Endothelial cell of umbilical vein (primary cell): Measurements from ENCODE around the gene HOXD4. TPM values are rescaled to one million over a fixed set of nuclear protein-coding genes. Genes with fewer than 3 reads are reported as not detected.

ENCODE experiments used
- BruUV-seq: library from RNA; stranded (reverse); fragments of 400-500 nt; replicated peaks from 2 replicates; lab custom pipeline; 2021; lab: Mats Ljungman, UMichigan
- CTCF ChIA-PET: fragments of 300-600, 350-600 bp; sonication (Branson Sonifier 250); formaldehyde crosslinking; loops from one replicate; lab custom pipeline; 2021; ENCODE audit warnings: antibody characterized with exemption, inconsistent platforms; lab: Charles Lee
- POLR2A ChIA-PET: fragments of 300-600, 350-600 bp; sonication (Branson Sonifier 250); formaldehyde crosslinking; loops from one replicate; lab custom pipeline; 2021; ENCODE audit warnings: antibody characterized with exemption, inconsistent platforms; lab: Charles Lee
- DNase-seq: peaks from one replicate; pipeline ENCODE4 v3.0.0-alpha.2; 2011; ENCODE audit warnings: low read depth, low spot score
- FAIRE-seq: peaks from 2 replicates; lab custom pipeline; 2011; peaks lifted over from hg19 to GRCh38; lab: Jason Lieb, UNC
- H2AFZ ChIP-seq: 2 replicates; pipeline ENCODE4 v1.6.0; 2012; ENCODE audit warnings: low read depth, low read length, control low read depth, inconsistent platforms
- H3K27ac ChIP-seq: 2 replicates; pipeline ENCODE4 v1.5.1; 2011; ENCODE audit warnings: low read depth, mild to moderate bottlenecking, control low read depth, low read length, moderate library complexity; ENCODE audit not compliant: insufficient read depth
- H3K27me3 ChIP-seq, 2 experiments: 2 replicates each; pipeline versions ENCODE4 v1.6.0 to v1.6.1; 2011; ENCODE audit warnings: low read length in 2 of 2, mixed read lengths in 1 of 2; ENCODE audit not compliant: control insufficient read depth in 2 of 2, insufficient read depth in 2 of 2
- H3K36me3 ChIP-seq, 2 experiments: 2 replicates in 1 of 2; 3 replicates in 1 of 2; pipeline ENCODE4 v1.5.1; 2011; ENCODE audit warnings: low read length in 2 of 2, mild to moderate bottlenecking in 1 of 2, moderate library complexity in 1 of 2; ENCODE audit not compliant: control insufficient read depth in 2 of 2, insufficient read depth in 2 of 2; ENCODE audit errors: extremely low read depth in 1 of 2
- H3K4me1 ChIP-seq: 3 replicates; pipeline ENCODE4 v1.5.1; 2011; ENCODE audit warnings: mild to moderate bottlenecking, low read length; ENCODE audit not compliant: control insufficient read depth, insufficient read depth; ENCODE audit errors: extremely low read depth
- H3K4me2 ChIP-seq: 2 replicates; pipeline ENCODE4 v1.6.1; 2011; ENCODE audit warnings: low read length, control low read depth, mixed read lengths; ENCODE audit not compliant: insufficient read depth
- H3K4me3 ChIP-seq, 3 experiments: fragments of 200-600 bp in 1 of 3; sonication (generic), shearing (Covaris generic) in 1 of 3; replicated peaks in 1 of 3; 2 replicates each; pipeline ENCODE4 v1.5.1; 2011 to 2016; ENCODE audit warnings: control low read depth in 3 of 3, low read length in 3 of 3, mild to moderate bottlenecking in 2 of 3, inconsistent platforms in 1 of 3, low read depth in 1 of 3, moderate library complexity in 1 of 3; ENCODE audit not compliant: insufficient read depth in 1 of 3
- H3K79me2 ChIP-seq: 2 replicates; pipeline ENCODE4 v1.6.0; 2012; ENCODE audit warnings: low read length, inconsistent platforms; ENCODE audit not compliant: control insufficient read depth, insufficient read depth
- H3K9ac ChIP-seq: replicated peaks from 2 replicates; pipeline ENCODE3; 2011; ENCODE audit warnings: low read length, control low read depth; ENCODE audit not compliant: insufficient read depth; ENCODE audit errors: extremely low read depth
- H3K9me1 ChIP-seq: replicated peaks from 3 replicates; pipeline ENCODE4 v1.6.0; 2011; ENCODE audit warnings: mild to moderate bottlenecking, low read length; ENCODE audit not compliant: control insufficient read depth, insufficient read depth; ENCODE audit errors: extremely low read depth
- H3K9me3 ChIP-seq: replicated peaks from 2 replicates; pipeline ENCODE4 v1.5.1; 2012; ENCODE audit warnings: low read length, inconsistent platforms; ENCODE audit not compliant: control insufficient read depth, insufficient read depth
- H4K20me1 ChIP-seq: replicated peaks from 2 replicates; pipeline ENCODE3; 2011; ENCODE audit warnings: mild to moderate bottlenecking, low read length; ENCODE audit not compliant: control insufficient read depth, insufficient read depth; ENCODE audit errors: extremely low read depth
- FOS ChIP-seq: IDR thresholded peaks from 2 replicates; pipeline ENCODE4 v1.6.1; 2011; ENCODE audit warnings: mild to moderate bottlenecking, low read length, moderate library complexity, borderline replicate concordance; ENCODE audit not compliant: insufficient read depth
- MAX ChIP-seq: IDR thresholded peaks from 2 replicates; pipeline ENCODE4 v1.6.1; 2011; ENCODE audit not compliant: insufficient read depth, insufficient read length
- POLR2A ChIP-seq: IDR thresholded peaks from 2 replicates; pipeline ENCODE4 v1.6.1; 2012; ENCODE audit warnings: low read depth, mild to moderate bottlenecking, control low read depth, low read length
- dilution Hi-C: fragments of 300-500 bp; cut with MboI; formaldehyde crosslinking; loops from one replicate; pipeline ENCODE4 v1.15.0; 2019; ENCODE audit warnings: low sequenced_read_pairs; ENCODE audit not compliant: extremely low pct_ligation_motif_present
- intact Hi-C: fragments of 100-400 bp; cut with micrococcal nuclease; formaldehyde crosslinking; loops from one replicate; pipeline ENCODE4 v1.10.0; 2022
- polyA plus RNA-seq, 4 experiments: library from polyadenylated mRNA; depleted of rRNA in 3 of 4; stranded (reverse) in 3 of 4; unstranded in 1 of 4; fragments of >200 nt; gene quantifications; 2 replicates each; pipeline versions ENCODE4 v1.2.1 to v1.2.3, GENCODE V29; 2011 to 2012; ENCODE audit warnings: missing spikeins in 1 of 4
- total RNA-seq: library from RNA; stranded (reverse); gene quantifications from 2 replicates; pipeline ENCODE4 v1.2.3, GENCODE V29; 2021

HOXD4 gene
- total and polyA plus RNA-seq, 2 donors (not counting 3 experiments of a cell fraction or from before 2014, with no cell fraction given), result 7.6 to 13.7 TPM

- FAIRE-seq, result no peak
- Histone ChIP-seq H3K27ac (no peak overlapping the region), H3K27me3 (peaks cover 5 to 15% of the 10 kb centered on the region in 2 experiments), H3K4me3 (no peak overlapping the region), H3K4me1 (peaks cover 3% of the 10 kb centered on the region), H3K9me3 (no peaks in the 10 kb centered on the region), H2AFZ (no peak overlapping the region), H3K36me3 (no peaks in the 10 kb centered on the region), H3K9me1 (no peaks in the 10 kb centered on the region), H3K79me2 (no peaks in the 10 kb centered on the region), H4K20me1 (no peaks in the 10 kb centered on the region), H3K9ac (no peak overlapping the region), H3K4me2 (no peak overlapping the region)
- DNase-seq, result no peak
- no peak for TF ChIP-seq POLR2A
- TF ChIP-seq MAX, result no peak
- ChIA-PET POLR2A (no interaction called here), CTCF (no interaction called here)
- BruUV-seq, result no TSS peak
- intact Hi-C loops, result no loop called here
- dilution Hi-C loops, result no loop called here
Measured at GRCh38 chr2:176163672-176164056, 12.3 kb downstream of the HOXD4 start.

DNA sequence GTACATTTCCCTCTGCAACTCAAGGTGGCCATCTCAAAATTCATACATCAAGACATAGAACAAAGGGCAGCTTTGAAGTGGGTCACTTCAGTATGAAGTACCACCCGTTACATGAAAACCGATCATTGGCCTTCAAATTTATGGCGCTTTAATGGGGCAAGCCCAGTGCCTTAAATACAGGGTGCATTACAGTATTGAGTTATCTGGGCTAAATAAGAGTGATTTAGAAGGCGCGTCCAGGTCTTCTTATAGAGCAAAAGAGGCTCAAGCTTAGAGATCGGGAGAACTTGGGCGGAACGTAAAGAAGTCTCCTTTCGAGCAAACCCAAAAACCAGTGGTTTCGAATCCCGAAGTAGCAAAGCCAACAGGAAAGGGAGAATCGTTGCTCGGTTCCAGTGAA is 12.9 kb downstream of the HOXD4 start:
- TF ChIP-seq FOS, result no peak
- CTCF ChIA-PET, result interaction anchor here (1.0 kb wide), 1 partner anchor 291 kb away, joined by 4 read pairs; no protein-coding TSS in a partner anchor
- no peak overlapping the region for H3K9ac ChIP-seq
- no peaks in the 10 kb centered on the region for H3K79me2 ChIP-seq
- intact Hi-C loops, result no loop called here
- DNase-seq (no peak), FAIRE-seq (no peak)
- no peaks in the 10 kb centered on the region for H3K36me3 ChIP-seq
- dilution Hi-C loops, result no loop called here
- no peak overlapping the region for H3K4me3 ChIP-seq
- no peaks in the 10 kb centered on the region for H4K20me1 ChIP-seq
- POLR2A ChIA-PET, result no interaction called here
- no TSS peak for BruUV-seq
- no peak overlapping the region for H3K4me2 ChIP-seq
- peaks cover 3% of the 10 kb centered on the region for H3K4me1 ChIP-seq
- no peak overlapping the region for H3K27ac ChIP-seq
- no peaks in the 10 kb centered on the region for H3K9me1 ChIP-seq
- H3K9me3 ChIP-seq, result no peaks in the 10 kb centered on the region
- H2AFZ ChIP-seq, result no peak overlapping the region
- peaks cover 5 to 15% of the 10 kb centered on the region in 2 experiments for H3K27me3 ChIP-seq
